NB4 (cell line): Measurements from ENCODE around the gene PYGM.

Experiments used
- DNase-seq: peaks from one replicate; pipeline ENCODE4 v3.0.0; 2010; ENCODE audit warnings: low read depth
- H3K4me3 ChIP-seq: one replicate; pipeline ENCODE4 v1.5.1; 2011; ENCODE audit warnings: mild to moderate bottlenecking, low read depth, low read length, moderate library complexity
- CTCF ChIP-seq: IDR thresholded peaks from one replicate; pipeline ENCODE4 v1.5.1; 2012; ENCODE audit warnings: low read depth, low read length
- MAX ChIP-seq: IDR thresholded peaks from 2 replicates; pipeline ENCODE4 v1.6.1; 2011; ENCODE audit warnings: low read depth, low read length
- MYC ChIP-seq: IDR thresholded peaks from 2 replicates; pipeline ENCODE4 v1.6.1; 2011; ENCODE audit warnings: low read depth, low read length
- POLR2A ChIP-seq: IDR thresholded peaks from 2 replicates; pipeline ENCODE4 v1.6.1; 2011; ENCODE audit warnings: mild to moderate bottlenecking; ENCODE audit not compliant: insufficient read length; ENCODE audit errors: extremely low read depth

Gene PYGM

GRCh38 chr11:64755681-64756361, 4.0 kb downstream of the PYGM start:
- H3K4me3 ChIP-seq, result no peak overlapping the region
- TF ChIP-seq POLR2A (no peak), MYC (no peak), MAX (no peak)
- DNase-seq, result no peak

GRCh38 chr11:64754919-64755662, 4.7 kb downstream of the PYGM start:
- DNase-seq, result no peak
- H3K4me3 ChIP-seq, result no peak overlapping the region
- TF ChIP-seq MYC (no peak), MAX (no peak), POLR2A (no peak), CTCF (no peak)

- TF ChIP-seq CTCF, result no peak
- no peak for TF ChIP-seq POLR2A
- TF ChIP-seq MYC, result no peak
- DNase-seq, result no peak
These were observed 5.5 kb downstream of the PYGM start for GRCh38 chr11:64754124-64754918.

GRCh38 chr11:64753380-64754123, 6.2 kb downstream of the PYGM start:
- TF ChIP-seq MYC (no peak), POLR2A (no peak), MAX (no peak), CTCF (no peak)

More at GRCh38 chr11:64754124-64754918, 5.5 kb downstream of the PYGM start:
- no peak overlapping the region for H3K4me3 ChIP-seq

GRCh38 chr11:64753019-64753379, 6.8 kb downstream of the PYGM start:
- TF ChIP-seq POLR2A (no peak), MYC (no peak), CTCF (no peak), MAX (no peak)
- DNase-seq, result no peak
- H3K4me3 ChIP-seq, result no peak overlapping the region

More at GRCh38 chr11:64753380-64754123, 6.2 kb downstream of the PYGM start:
- DNase-seq, result no peak
- no peak overlapping the region for H3K4me3 ChIP-seq
